Right cardiac atrium (tissue), 5 donors: Measurements from ENCODE around the gene LRRC2. TPM values are rescaled to one million over a fixed set of nuclear protein-coding genes. Genes with fewer than 3 reads are reported as not detected.
"Not testable (repeated sequence)": the region's sequence is repeated elsewhere in the genome, so short reads cannot be mapped to it uniquely, and the experiment has no call there.

Experiments used
- ATAC-seq, 2 donors: fragments of 200-7000 bp; cut with Tn5 transposase; one replicate each; pipeline versions ENCODE4 v1.8.0 to v1.9.1; 2020; ENCODE audit warnings: moderate library complexity in 2 of 2, mild to moderate bottlenecking in 1 of 2
- DNase-seq, 3 donors: peaks; one replicate each; pipeline ENCODE4 v3.0.0-alpha.2; 2020
- H3K27ac ChIP-seq: one replicate; pipeline ENCODE4 v1.5.1; 2013; ENCODE audit warnings: mild to moderate bottlenecking, low read length, control low read depth, moderate library complexity
- H3K27me3 ChIP-seq: one replicate; pipeline ENCODE4 v1.6.1; 2013; ENCODE audit not compliant: control insufficient read depth, insufficient read depth
- H3K4me1 ChIP-seq: one replicate; pipeline ENCODE4 v1.6.1; 2013; ENCODE audit warnings: low read length; ENCODE audit not compliant: control insufficient read depth, insufficient read depth
- H3K4me3 ChIP-seq: one replicate; pipeline ENCODE4 v1.5.1; 2013; ENCODE audit warnings: low read length, control low read depth
- H3K9me3 ChIP-seq: one replicate; pipeline ENCODE4 v1.6.1; 2013; ENCODE audit warnings: low read length; ENCODE audit not compliant: control insufficient read depth
- WGBS: extraction: QIAGEN DNeasy Blood & Tissue Kit; methylation state at CpG from one replicate; pipeline ENCODE4 v1.1.7; 2013; 5-methylcytosine and 5-hydroxymethylcytosine counted together
- intact Hi-C, 4 donors: fragments of 100-400 bp; cut with DNase I; formaldehyde crosslinking; loops; one replicate each; pipeline versions ENCODE4 v1.11.0 to v1.14.0; 2022 to 2023
- polyA plus RNA-seq: library from polyadenylated mRNA; stranded (reverse); fragments of 200-250 nt; gene quantifications from one replicate; pipeline ENCODE4 v1.2.3, GENCODE V29; 2013
- total RNA-seq, 4 donors: library from RNA; stranded (reverse); fragmentation: NEBNext Ultra II Directional; extraction: Animal tissue kit (Norgen Biotek cat#: 25700); gene quantifications; one replicate each; pipeline ENCODE4 v1.2.1, GENCODE V29; 2021
- donor health status: healthy with polysubstance abuse.
- donor health status: DM: no; HTN: yes; CAD: no.
- donor health status: DM: no; HTN: no; CAD: no.
- donor health status: DM: no; HTN: yes; CAD: no; lungs with severe emphysema.
- donor health status: DM: yes; HTN: yes; CAD: no.

Gene LRRC2
- total and polyA plus RNA-seq, 5 donors: 8.9 to 26.0 (median 13.3) TPM

- 34% methylated on average over 1 of the region's 1 CpG for WGBS
- Histone ChIP-seq H3K27ac (no peak overlapping the region), H3K4me3 (no peak overlapping the region), H3K9me3 (no peaks in the 10 kb centered on the region), H3K4me1 (no peaks in the 10 kb centered on the region), H3K27me3 (no peaks in the 10 kb centered on the region)
- intact Hi-C loops: no loop called here
- DNase-seq: no peak
- no peak for ATAC-seq
Measured at GRCh38 chr3:46603446-46604046, 37.4 kb upstream of the LRRC2 start.

GRCh38 chr3:46599590-46599989, 33.5 kb upstream of the LRRC2 start:
- H3K9me3 ChIP-seq: no peaks in the 10 kb centered on the region
- H3K27ac ChIP-seq: no peak overlapping the region
- ATAC-seq (no peak), DNase-seq (no peak)
- H3K4me3 ChIP-seq: no peak overlapping the region
- WGBS: 81% methylated on average over 5 of the region's 5 CpGs
- no peaks in the 10 kb centered on the region for H3K27me3 ChIP-seq
- intact Hi-C loops: no loop called here
- no peaks in the 10 kb centered on the region for H3K4me1 ChIP-seq

DNA sequence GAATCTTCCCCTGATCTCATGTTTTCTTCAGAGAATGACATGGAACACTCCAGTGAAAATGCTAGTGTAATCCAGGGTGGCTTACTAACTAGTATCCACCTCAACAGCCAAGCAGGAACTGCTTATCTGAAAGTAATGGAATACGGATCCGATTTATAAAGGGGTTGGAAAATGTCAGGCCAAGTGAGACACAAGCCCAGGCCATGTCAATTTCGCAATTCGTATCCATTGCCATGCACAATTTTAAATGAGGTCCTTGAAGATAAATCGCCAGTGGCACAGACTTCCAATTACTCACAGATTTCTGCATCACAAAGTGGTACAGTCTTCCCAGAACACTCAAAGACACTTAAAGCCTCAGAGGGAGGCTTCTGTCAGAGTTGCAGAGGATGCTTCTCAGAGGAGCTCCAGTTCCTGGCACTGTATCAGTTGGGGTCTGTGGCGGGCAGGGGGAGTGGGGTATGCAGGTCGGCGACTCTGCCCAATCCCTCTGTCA, 29.8 kb upstream of the LRRC2 start:
- no peak for DNase-seq
- 75% methylated on average over 8 of the region's 8 CpGs for WGBS
- ATAC-seq: no peak
- no peaks in the 10 kb centered on the region for H3K9me3 ChIP-seq
- H3K4me1 ChIP-seq: no peaks in the 10 kb centered on the region
- H3K27ac ChIP-seq: no peak overlapping the region
- H3K27me3 ChIP-seq: no peaks in the 10 kb centered on the region
- no peak overlapping the region for H3K4me3 ChIP-seq
- intact Hi-C loops: no loop called here

DNA sequence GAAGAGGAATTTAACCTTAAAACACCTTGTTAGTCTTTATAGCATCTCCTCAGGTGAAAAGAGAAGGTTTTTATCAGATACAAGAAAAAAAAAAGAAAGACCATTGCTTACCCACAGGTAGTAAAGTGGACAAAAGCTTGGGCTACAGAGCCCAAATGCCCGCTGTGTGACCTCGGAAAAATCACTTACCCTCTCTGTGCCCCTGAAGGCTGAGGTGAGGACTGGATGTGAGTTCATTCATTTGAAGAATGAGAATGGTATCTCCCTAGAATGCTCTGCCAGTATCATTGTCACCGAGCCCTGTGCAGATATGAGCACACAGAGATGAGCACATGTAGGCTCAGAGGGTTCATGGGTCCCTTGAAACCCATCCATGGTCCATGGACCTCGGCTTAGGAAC, 28.6 kb upstream of the LRRC2 start:
- no peaks in the 10 kb centered on the region for H3K27me3 ChIP-seq
- DNase-seq (no peak), ATAC-seq (no peak)
- no peaks in the 10 kb centered on the region for H3K9me3 ChIP-seq
- no peaks in the 10 kb centered on the region for H3K4me1 ChIP-seq
- 92% methylated on average over 4 of the region's 4 CpGs for WGBS
- no peak overlapping the region for H3K4me3 ChIP-seq
- intact Hi-C loops: no loop called here
- no peak overlapping the region for H3K27ac ChIP-seq

DNA sequence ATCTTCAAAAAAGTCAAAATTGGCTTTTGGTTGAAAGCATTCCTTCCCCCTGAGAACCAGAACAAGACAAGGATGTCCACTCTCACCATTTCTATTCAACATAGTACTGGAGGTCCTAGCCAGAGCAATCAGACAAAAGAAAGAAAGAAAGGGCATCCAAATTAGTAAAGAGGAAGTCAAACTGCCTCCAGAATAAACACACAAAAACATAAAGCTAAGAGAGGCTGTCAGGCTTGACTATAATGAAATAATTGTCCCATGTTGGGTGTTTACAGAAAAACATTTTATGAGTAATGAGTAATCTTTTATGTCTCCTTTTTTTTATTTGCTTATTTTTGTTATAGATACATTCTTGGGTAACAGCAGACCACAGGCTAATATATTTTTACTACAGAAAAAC, 27.9 kb upstream of the LRRC2 start:
- Histone ChIP-seq H3K4me3 (no peak overlapping the region), H3K4me1 (no peaks in the 10 kb centered on the region), H3K27me3 (no peaks in the 10 kb centered on the region), H3K9me3 (no peaks in the 10 kb centered on the region), H3K27ac (no peak overlapping the region)
- DNase-seq (no peak), ATAC-seq (no peak)
- intact Hi-C loops: no loop called here

GRCh38 chr3:46593274-46593862, 27.3 kb upstream of the LRRC2 start:
- ATAC-seq: no peak
- Histone ChIP-seq H3K9me3 (no peaks in the 10 kb centered on the region), H3K27ac (no peak overlapping the region), H3K4me3 (no peak overlapping the region), H3K27me3 (no peaks in the 10 kb centered on the region), H3K4me1 (no peaks in the 10 kb centered on the region)
- 79% methylated on average over 14 of the region's 14 CpGs for WGBS
- no peak for DNase-seq
- intact Hi-C loops: no loop called here

DNA sequence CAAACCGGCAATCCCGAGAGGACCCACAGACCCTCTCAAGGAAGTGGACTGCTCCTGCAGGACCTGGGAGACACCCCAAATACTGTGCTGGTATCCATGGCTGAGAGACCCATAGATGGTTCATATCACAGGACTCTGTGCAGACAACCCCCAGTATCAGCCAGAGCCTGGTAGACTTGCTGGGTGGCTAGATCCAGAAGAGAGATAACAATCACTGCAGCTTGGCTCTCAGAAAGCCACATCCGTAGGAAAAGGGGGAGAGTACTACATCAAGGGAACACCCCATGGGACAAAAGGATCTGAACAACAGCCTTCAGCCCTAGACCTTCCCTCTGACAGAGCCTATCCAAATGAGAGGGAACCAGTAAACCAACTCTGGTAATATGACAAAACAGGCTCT, 21.2 kb upstream of the LRRC2 start:
- ATAC-seq, H3K27me3 ChIP-seq, H3K4me3 ChIP-seq, H3K4me1 ChIP-seq, DNase-seq, H3K27ac ChIP-seq, H3K9me3 ChIP-seq, intact Hi-C loops: not testable (repeated sequence)
- WGBS: 75% methylated on average over 3 of the region's 3 CpGs

- no peak for ATAC-seq
- no peak for DNase-seq
- Histone ChIP-seq H3K4me1 (no peaks in the 10 kb centered on the region), H3K27ac (no peak overlapping the region), H3K9me3 (no peaks in the 10 kb centered on the region), H3K27me3 (no peaks in the 10 kb centered on the region), H3K4me3 (no peak overlapping the region)
- 80% methylated on average over 6 of the region's 6 CpGs for WGBS
- intact Hi-C loops: no loop called here
Measured at GRCh38 chr3:46586738-46587246, 20.7 kb upstream of the LRRC2 start.

DNA sequence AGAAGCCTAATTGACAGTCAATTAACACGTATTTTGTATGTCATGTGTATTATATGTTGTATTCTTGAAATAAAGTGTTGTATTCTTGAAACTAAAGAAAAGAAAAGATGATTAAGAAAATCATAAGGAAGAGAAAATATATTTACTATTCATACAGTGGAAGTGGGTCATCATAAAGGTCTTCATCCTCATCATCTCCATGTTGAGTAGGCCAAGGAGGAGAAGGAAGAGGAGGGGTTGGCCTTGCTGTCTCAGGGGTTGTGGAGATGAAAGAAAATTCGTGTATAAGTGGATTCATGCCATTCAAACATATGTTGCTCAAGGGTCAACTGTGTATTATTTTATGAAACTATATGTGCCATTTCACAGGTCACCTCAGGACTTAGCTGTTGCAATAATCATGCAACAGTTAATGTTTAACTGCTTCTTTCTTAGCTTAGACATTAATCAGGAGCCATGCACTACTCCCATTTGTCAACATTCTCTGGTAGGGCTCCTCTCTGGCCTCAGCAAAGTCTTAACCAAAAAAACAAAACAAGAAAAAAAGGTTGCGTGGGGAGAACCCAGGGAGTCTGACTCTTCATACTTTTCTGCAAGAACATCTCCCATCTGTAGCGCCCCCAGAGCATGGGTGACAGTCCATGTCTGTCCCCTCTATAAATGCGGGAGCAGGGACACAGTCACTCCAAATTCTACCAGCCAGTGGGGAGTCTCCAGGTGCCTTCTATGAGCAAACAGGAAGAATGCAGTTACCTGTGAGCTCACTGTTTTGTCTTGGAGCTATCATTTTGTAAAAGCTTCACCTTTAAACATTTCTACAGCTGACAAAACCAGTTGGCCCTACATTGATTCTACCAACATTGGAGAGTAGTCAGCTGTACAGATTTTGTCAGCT, 19.9 kb upstream of the LRRC2 start:
- H3K27ac ChIP-seq: no peak overlapping the region
- DNase-seq: no peak
- intact Hi-C loops: no loop called here
- ATAC-seq: no peak
- WGBS: 84% methylated on average over 5 of the region's 5 CpGs
- H3K27me3 ChIP-seq: no peaks in the 10 kb centered on the region
- no peak overlapping the region for H3K4me3 ChIP-seq
- H3K4me1 ChIP-seq: no peaks in the 10 kb centered on the region
- H3K9me3 ChIP-seq: no peaks in the 10 kb centered on the region

- Histone ChIP-seq H3K4me1 (no peaks in the 10 kb centered on the region), H3K9me3 (no peaks in the 10 kb centered on the region), H3K27me3 (no peaks in the 10 kb centered on the region), H3K27ac (no peak overlapping the region), H3K4me3 (no peak overlapping the region)
- WGBS: 90% methylated on average over 7 of the region's 7 CpGs
- ATAC-seq (no peak), DNase-seq (no peak)
- intact Hi-C loops: no loop called here
Measured at GRCh38 chr3:46584598-46585467, 18.7 kb upstream of the LRRC2 start.
